Osteocyte (in vitro differentiated cells): ENCODE data around the gene CNPPD1. TPM values are rescaled to one million over a fixed set of nuclear protein-coding genes. Genes with fewer than 3 reads are reported as not detected.

ENCODE experiments used
- DNase-seq: peaks from one replicate; pipeline ENCODE4 v3.0.0; 2021; ENCODE audit warnings: mixed read lengths; ENCODE audit not compliant: unreplicated experiment; ENCODE audit errors: extremely low spot score
- H3K27ac Mint-ChIP-seq: one replicate; pipeline ENCODE4 v1.8.0; 2021; ENCODE audit warnings: mild to moderate bottlenecking, mixed read lengths; ENCODE audit not compliant: unreplicated experiment
- H3K27me3 Mint-ChIP-seq: one replicate; pipeline ENCODE4 v1.8.0; 2021; ENCODE audit warnings: mixed read lengths; ENCODE audit not compliant: unreplicated experiment
- H3K36me3 Mint-ChIP-seq: one replicate; pipeline ENCODE4 v1.8.0; 2021; ENCODE audit warnings: mixed read lengths; ENCODE audit not compliant: unreplicated experiment
- H3K4me1 Mint-ChIP-seq: one replicate; pipeline ENCODE4 v1.8.0; 2021; ENCODE audit warnings: mixed read lengths; ENCODE audit not compliant: unreplicated experiment
- H3K4me3 Mint-ChIP-seq: one replicate; pipeline ENCODE4 v1.8.0; 2021; ENCODE audit warnings: mild to moderate bottlenecking, moderate library complexity, mixed read lengths; ENCODE audit not compliant: unreplicated experiment
- H3K9me3 Mint-ChIP-seq: one replicate; pipeline ENCODE4 v1.8.0; 2021; ENCODE audit warnings: mixed read lengths; ENCODE audit not compliant: unreplicated experiment
- total RNA-seq: library from RNA; stranded (reverse); gene quantifications from 2 replicates; pipeline ENCODE4 v1.2.1, GENCODE V29; 2021
- TF ChIP-seq, protein P1 (sequence below): fragments of 200-600 bp; sonication (generic); IDR thresholded peaks from 2 replicates; pipeline ENCODE4 v1.5.0; 2021; ENCODE audit warnings: antibody characterized with exemption, mild to moderate bottlenecking, moderate library complexity

CNPPD1 gene
- total RNA-seq, 1 donor from 2014 or later: 45.7 TPM

DNA sequence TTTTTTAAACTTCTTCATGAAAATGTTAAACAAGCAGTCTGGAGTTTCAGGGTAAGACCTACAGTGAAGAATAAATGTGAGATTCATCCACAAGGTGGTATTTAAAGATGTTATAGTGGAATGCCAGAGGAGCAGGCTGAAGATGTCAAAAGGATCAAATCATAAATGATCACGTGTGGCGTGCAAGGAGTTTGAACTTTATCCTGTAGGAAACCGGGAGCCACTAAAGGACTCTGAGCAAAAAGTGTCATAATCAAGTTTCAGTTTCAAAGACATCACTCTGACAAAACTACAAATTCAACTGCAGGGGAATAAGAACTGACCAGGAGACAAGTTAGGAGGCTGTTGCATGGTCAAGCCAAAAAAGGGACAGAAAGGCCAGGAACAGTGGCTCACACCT lies 36.0 kb downstream of the CNPPD1 start:
- Mint-ChIP-seq H3K4me3 (no peak overlapping the region), H3K36me3 (peaks cover 29% of the 10 kb centered on the region), H3K27ac (no peak overlapping the region), H3K27me3 (no peaks in the 10 kb centered on the region), H3K9me3 (peaks cover 5% of the 10 kb centered on the region), H3K4me1 (peaks cover 32% of the 10 kb centered on the region)
- TF ChIP-seq, protein P1, sequence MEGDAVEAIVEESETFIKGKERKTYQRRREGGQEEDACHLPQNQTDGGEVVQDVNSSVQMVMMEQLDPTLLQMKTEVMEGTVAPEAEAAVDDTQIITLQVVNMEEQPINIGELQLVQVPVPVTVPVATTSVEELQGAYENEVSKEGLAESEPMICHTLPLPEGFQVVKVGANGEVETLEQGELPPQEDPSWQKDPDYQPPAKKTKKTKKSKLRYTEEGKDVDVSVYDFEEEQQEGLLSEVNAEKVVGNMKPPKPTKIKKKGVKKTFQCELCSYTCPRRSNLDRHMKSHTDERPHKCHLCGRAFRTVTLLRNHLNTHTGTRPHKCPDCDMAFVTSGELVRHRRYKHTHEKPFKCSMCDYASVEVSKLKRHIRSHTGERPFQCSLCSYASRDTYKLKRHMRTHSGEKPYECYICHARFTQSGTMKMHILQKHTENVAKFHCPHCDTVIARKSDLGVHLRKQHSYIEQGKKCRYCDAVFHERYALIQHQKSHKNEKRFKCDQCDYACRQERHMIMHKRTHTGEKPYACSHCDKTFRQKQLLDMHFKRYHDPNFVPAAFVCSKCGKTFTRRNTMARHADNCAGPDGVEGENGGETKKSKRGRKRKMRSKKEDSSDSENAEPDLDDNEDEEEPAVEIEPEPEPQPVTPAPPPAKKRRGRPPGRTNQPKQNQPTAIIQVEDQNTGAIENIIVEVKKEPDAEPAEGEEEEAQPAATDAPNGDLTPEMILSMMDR: no peak
- no peak for DNase-seq

GRCh38 chr2:219133976-219134375 lies 42.7 kb downstream of the CNPPD1 start:
- no peak overlapping the region for H3K4me3 Mint-ChIP-seq
- TF ChIP-seq, protein P1: no peak
- no peak for DNase-seq
- H3K4me1 Mint-ChIP-seq: peaks cover 5% of the 10 kb centered on the region
- no peaks in the 10 kb centered on the region for H3K9me3 Mint-ChIP-seq
- H3K36me3 Mint-ChIP-seq: peaks cover 17% of the 10 kb centered on the region
- H3K27me3 Mint-ChIP-seq: no peaks in the 10 kb centered on the region
- no peak overlapping the region for H3K27ac Mint-ChIP-seq

- no peak for DNase-seq
- TF ChIP-seq, protein P1: no peak
- Mint-ChIP-seq H3K36me3 (peaks cover 15% of the 10 kb centered on the region), H3K4me3 (no peak overlapping the region), H3K9me3 (no peaks in the 10 kb centered on the region), H3K4me1 (peaks cover 2% of the 10 kb centered on the region), H3K27me3 (no peaks in the 10 kb centered on the region), H3K27ac (no peak overlapping the region)
These were observed 45.0 kb downstream of the CNPPD1 start for GRCh38 chr2:219131744-219132143.

DNA sequence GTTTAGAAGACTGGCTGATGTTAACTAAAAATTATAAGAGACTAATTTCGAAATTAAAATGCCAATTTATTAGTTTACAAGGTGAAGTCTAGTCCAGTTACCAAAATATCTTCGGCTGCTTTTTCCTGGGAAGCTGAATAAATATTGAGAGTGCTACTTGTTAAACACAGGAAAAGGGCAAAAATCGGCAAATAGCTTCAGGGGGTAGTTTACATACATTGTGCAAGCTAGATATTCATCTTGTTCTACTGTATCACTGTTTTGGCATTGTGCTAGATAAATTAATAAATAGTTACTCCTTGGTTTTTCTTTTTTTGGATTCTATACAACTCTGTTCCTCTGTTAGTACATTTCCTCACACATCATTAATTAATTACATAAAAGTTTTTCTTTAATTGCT lies 45.4 kb downstream of the CNPPD1 start:
- peaks cover 6% of the 10 kb centered on the region for H3K4me1 Mint-ChIP-seq
- TF ChIP-seq, protein P1: no peak
- no peak overlapping the region for H3K4me3 Mint-ChIP-seq
- peaks cover 15% of the 10 kb centered on the region for H3K36me3 Mint-ChIP-seq
- DNase-seq: no peak
- no peak overlapping the region for H3K27ac Mint-ChIP-seq
- H3K27me3 Mint-ChIP-seq: no peaks in the 10 kb centered on the region
- H3K9me3 Mint-ChIP-seq: no peaks in the 10 kb centered on the region

DNA sequence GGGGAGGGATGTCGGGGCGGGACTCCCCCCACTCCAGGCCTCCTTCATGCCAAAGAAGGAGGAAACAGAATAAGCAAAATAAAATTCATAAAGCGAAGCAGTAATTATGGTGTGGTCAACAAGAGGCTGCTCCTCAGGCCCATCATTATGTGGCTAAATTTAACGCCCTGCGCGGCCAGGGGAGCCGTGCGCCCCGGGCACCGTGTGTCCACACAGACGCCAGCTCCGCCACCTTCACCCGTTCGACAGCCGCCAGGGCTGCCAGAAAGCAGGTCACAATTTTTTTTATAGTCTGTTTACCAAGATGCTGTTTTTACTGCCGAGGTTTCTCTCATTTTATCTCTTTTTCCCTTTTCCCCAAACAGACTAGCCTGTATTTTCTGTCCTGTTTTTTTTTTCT lies 47.1 kb downstream of the CNPPD1 start:
- peaks cover 12% of the 10 kb centered on the region for H3K4me1 Mint-ChIP-seq
- no peaks in the 10 kb centered on the region for H3K9me3 Mint-ChIP-seq
- H3K27ac Mint-ChIP-seq: no peak overlapping the region
- H3K27me3 Mint-ChIP-seq: no peaks in the 10 kb centered on the region
- H3K36me3 Mint-ChIP-seq: peaks cover 15% of the 10 kb centered on the region
- H3K4me3 Mint-ChIP-seq: no peak overlapping the region
- TF ChIP-seq, protein P1: no peak
- no peak for DNase-seq
